DOHH2 (cell line): ENCODE measurements around the gene NFIA.

Experiments used
- EZH2phosphoT487 ChIP-seq: fragments of 200-600 bp; sonication (generic); IDR thresholded peaks from 2 replicates; pipeline ENCODE4 v1.6.1; 2017; ENCODE audit warnings: borderline replicate concordance, mild to moderate bottlenecking, antibody characterized with exemption, low read length, moderate library complexity, mixed read lengths
- TF ChIP-seq, protein P1 (sequence below): fragments of 200-600 bp; sonication (generic); IDR thresholded peaks from one replicate; pipeline ENCODE4 v1.5.1; 2014; ENCODE audit warnings: antibody characterized with exemption, mild to moderate bottlenecking, low read depth, low read length; ENCODE audit not compliant: poor library complexity, severe bottlenecking

DNA sequence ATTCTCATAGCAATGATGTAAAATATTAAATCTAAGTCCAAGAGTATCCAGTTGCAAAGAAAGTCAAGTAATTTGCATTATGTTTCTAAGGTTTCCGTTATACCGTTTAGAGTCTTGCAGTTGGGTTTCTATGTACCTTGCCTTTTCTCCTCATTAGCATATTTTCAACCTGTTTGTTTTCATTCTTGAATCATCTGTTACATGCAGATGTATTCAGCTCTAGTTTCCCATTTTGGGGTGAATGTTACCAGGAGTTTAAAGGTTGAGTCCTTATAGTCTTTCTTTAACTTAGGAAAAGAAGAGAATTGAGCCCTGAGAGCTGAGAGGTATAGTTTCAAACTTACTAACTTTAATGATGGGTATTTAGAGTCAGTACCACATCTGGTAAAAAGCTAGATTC is 139.9 kb downstream of the NFIA start:
- TF ChIP-seq, protein P1, sequence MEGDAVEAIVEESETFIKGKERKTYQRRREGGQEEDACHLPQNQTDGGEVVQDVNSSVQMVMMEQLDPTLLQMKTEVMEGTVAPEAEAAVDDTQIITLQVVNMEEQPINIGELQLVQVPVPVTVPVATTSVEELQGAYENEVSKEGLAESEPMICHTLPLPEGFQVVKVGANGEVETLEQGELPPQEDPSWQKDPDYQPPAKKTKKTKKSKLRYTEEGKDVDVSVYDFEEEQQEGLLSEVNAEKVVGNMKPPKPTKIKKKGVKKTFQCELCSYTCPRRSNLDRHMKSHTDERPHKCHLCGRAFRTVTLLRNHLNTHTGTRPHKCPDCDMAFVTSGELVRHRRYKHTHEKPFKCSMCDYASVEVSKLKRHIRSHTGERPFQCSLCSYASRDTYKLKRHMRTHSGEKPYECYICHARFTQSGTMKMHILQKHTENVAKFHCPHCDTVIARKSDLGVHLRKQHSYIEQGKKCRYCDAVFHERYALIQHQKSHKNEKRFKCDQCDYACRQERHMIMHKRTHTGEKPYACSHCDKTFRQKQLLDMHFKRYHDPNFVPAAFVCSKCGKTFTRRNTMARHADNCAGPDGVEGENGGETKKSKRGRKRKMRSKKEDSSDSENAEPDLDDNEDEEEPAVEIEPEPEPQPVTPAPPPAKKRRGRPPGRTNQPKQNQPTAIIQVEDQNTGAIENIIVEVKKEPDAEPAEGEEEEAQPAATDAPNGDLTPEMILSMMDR, result no peak
- no peak for TF ChIP-seq EZH2phosphoT487
